Measurements from ENCODE around the gene DNLZ.

- TF ChIP-seq CTCF (IDR thresholded peaks at IDR 0.05; ENCODE audit: low read depth, low read length, poor library complexity, severe bottlenecking), result no peak
- TF ChIP-seq EZH2phosphoT487 (IDR thresholded peaks at IDR 0.05; ENCODE audit: borderline replicate concordance, low read length), result no peak
Measured at GRCh38 chr9:136331556-136332481, 31.7 kb downstream of the DNLZ start.
